GM21619 (cell line): ENCODE results near the gene RPL39L.

Experiments
- ATAC-seq: cut with Tn5 transposase; IDR thresholded peaks from one replicate; pipeline ENCODE4 v1.9.1; 2021; ENCODE audit not compliant: unreplicated experiment

Gene RPL39L

GRCh38 chr3:187072102-187072501 is 67.2 kb downstream of the RPL39L start:
- ATAC-seq: no peak
